Fibroblast of lung (primary cell): Measurements from ENCODE around the gene TTLL6. TPM values are rescaled to one million over a fixed set of nuclear protein-coding genes. Genes with fewer than 3 reads are reported as not detected.

Experiments used
- DNase-seq, 2 donors: peaks; one replicate each; pipeline versions ENCODE4 v3.0.0 to v3.0.0-alpha.2; 2010; ENCODE audit warnings: low read depth in 2 of 2
- H2AFZ ChIP-seq: 2 replicates; pipeline ENCODE4 v1.5.1; 2012; ENCODE audit warnings: low read length, control low read depth, inconsistent platforms
- H3K27ac ChIP-seq: 2 replicates; pipeline ENCODE4 v1.5.1; 2011; ENCODE audit warnings: low read length, control low read depth; ENCODE audit not compliant: insufficient read depth
- H3K27me3 ChIP-seq: 2 replicates; pipeline ENCODE4 v1.5.1; 2011; ENCODE audit warnings: mild to moderate bottlenecking, low read length; ENCODE audit not compliant: control insufficient read depth, insufficient read depth
- H3K36me3 ChIP-seq: 2 replicates; pipeline ENCODE4 v1.5.1; 2011; ENCODE audit warnings: low read length; ENCODE audit not compliant: control insufficient read depth, insufficient read depth
- H3K4me1 ChIP-seq: 2 replicates; pipeline ENCODE4 v1.5.1; 2011; ENCODE audit warnings: low read length; ENCODE audit not compliant: control insufficient read depth, insufficient read depth; ENCODE audit errors: extremely low read depth
- H3K4me2 ChIP-seq: 2 replicates; pipeline ENCODE4 v1.5.1; 2011; ENCODE audit warnings: low read length, control low read depth; ENCODE audit not compliant: insufficient read depth; ENCODE audit errors: extremely low read depth
- H3K4me3 ChIP-seq, 4 experiments: fragments of 200-600 bp in 1 of 4; sonication (generic) in 1 of 4; replicated peaks in 1 of 4; 2 replicates each; pipeline ENCODE4 v1.5.1; 2011 to 2016; ENCODE audit warnings: low read length in 4 of 4, low read depth in 3 of 4, mild to moderate bottlenecking in 3 of 4, control low read depth in 2 of 4, inconsistent platforms in 1 of 4, mixed read lengths in 1 of 4; ENCODE audit not compliant: insufficient read depth in 1 of 4; ENCODE audit errors: control extremely low read depth in 1 of 4
- H3K79me2 ChIP-seq: 2 replicates; pipeline ENCODE4 v1.5.1; 2012; ENCODE audit warnings: mild to moderate bottlenecking, low read length, inconsistent platforms; ENCODE audit not compliant: control insufficient read depth, insufficient read depth
- H3K9ac ChIP-seq: 2 replicates; pipeline ENCODE4 v1.5.1; 2011; ENCODE audit warnings: mild to moderate bottlenecking, low read length, control low read depth; ENCODE audit not compliant: insufficient read depth
- H3K9me3 ChIP-seq: 2 replicates; pipeline ENCODE4 v1.5.1; 2012; ENCODE audit warnings: low read depth, low read length; ENCODE audit not compliant: control insufficient read depth, insufficient read depth
- H4K20me1 ChIP-seq: 2 replicates; pipeline ENCODE4 v1.5.1; 2011; ENCODE audit warnings: low read length; ENCODE audit not compliant: control insufficient read depth, insufficient read depth; ENCODE audit errors: extremely low read depth
- CTCF ChIP-seq, 2 donors: IDR thresholded peaks in 1 of 2; conservative IDR thresholded peaks in 1 of 2; 1 replicate in 1 of 2; 2 replicates in 1 of 2; pipeline ENCODE4 v1.5.1; 2011 to 2012; ENCODE audit warnings: low read length in 2 of 2, control low read depth in 1 of 2, inconsistent platforms in 1 of 2, low read depth in 1 of 2, mild to moderate bottlenecking in 1 of 2
- EZH2 ChIP-seq: IDR thresholded peaks from 2 replicates; pipeline ENCODE4 v1.5.1; 2012; ENCODE audit warnings: low read length, control low read depth, mild to moderate bottlenecking; ENCODE audit errors: missing control alignments
- polyA plus RNA-seq, 2 donors: library from polyadenylated mRNA; depleted of rRNA in 1 of 2; stranded (reverse) in 1 of 2; unstranded in 1 of 2; fragments of >200 nt; gene quantifications; 2 replicates each; pipeline ENCODE4 v1.2.1, GENCODE V29; 2011 to 2012; ENCODE audit warnings: missing spikeins in 1 of 2
- total RNA-seq: library from RNA; depleted of rRNA; stranded (reverse); fragments of >200 nt; gene quantifications from 2 replicates; pipeline ENCODE4 v1.2.1, GENCODE V29; 2014

Gene TTLL6
- total and polyA plus RNA-seq, 2 donors (not counting 1 experiment from before 2014, with no cell fraction given) = 0.17 TPM; not detected in 1

DNA sequence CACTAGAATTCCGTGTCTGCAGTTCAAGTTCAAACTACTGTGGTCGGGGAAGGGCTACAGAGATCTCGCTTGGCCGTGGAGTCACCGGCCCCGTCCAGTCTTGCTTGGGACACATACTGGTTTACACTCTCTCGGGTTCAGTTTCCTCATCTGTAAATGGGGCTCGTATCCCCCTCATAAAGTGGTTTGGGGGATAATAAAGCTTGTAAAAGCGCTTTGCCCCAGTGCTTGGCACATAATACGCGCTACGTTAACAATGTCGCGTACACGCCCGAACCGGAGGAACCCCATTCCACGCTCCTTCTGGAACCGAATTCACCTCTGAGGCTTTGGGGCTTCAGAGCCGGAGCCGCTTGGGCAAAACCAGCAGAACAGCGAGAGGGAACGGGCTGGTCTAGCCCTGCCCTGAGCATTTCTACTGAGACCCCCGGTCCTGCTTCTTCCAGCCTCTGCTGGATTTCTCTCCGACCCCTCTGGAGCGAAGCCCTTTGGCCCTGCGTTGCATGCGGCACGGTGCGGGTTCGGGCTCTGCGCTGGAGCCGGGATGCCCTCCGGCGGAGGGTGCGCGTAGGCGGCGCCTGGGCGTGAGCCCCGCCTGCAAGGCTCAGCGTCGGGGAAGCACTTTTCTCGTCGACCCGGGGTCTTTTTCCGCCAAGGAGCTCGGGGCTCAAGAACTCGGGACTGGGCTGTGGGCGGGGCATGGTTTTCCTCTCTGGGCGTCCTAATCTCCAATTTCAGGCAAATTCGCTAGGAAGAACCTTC is 62.3 kb downstream of the TTLL6 start:
- H3K4me2 ChIP-seq = peak overlapping the region; percentile 49
- no peak overlapping the region for H3K9ac ChIP-seq
- H3K9me3 ChIP-seq = no peaks in the 10 kb centered on the region
- no peaks in the 10 kb centered on the region for H3K79me2 ChIP-seq
- no peak overlapping the region for H2AFZ ChIP-seq
- peaks cover 66% of the 10 kb centered on the region for H3K27me3 ChIP-seq
- no peak overlapping the region for H3K4me3 ChIP-seq
- peak; percentile 51 for TF ChIP-seq EZH2
- no peak for TF ChIP-seq CTCF (conservative IDR thresholded peaks at IDR 0.05 in 1 of 2, IDR thresholded peaks at IDR 0.05 in 1 of 2; ENCODE audit: low read depth in 1 of 2, low read length in 2 of 2)
- DNase-seq = no peak
- no peaks in the 10 kb centered on the region for H3K36me3 ChIP-seq
- peaks cover 6% of the 10 kb centered on the region for H3K4me1 ChIP-seq
- H3K27ac ChIP-seq = no peak overlapping the region
- H4K20me1 ChIP-seq = no peaks in the 10 kb centered on the region

GRCh38 chr17:48753794-48754499 is 63.1 kb downstream of the TTLL6 start:
- no peaks in the 10 kb centered on the region for H3K36me3 ChIP-seq
- no peak overlapping the region for H2AFZ ChIP-seq
- H3K27me3 ChIP-seq = peaks cover 71% of the 10 kb centered on the region
- no peak for DNase-seq
- no peak overlapping the region for H3K27ac ChIP-seq
- no peak overlapping the region for H3K4me3 ChIP-seq
- no peaks in the 10 kb centered on the region for H3K9me3 ChIP-seq
- H4K20me1 ChIP-seq = no peaks in the 10 kb centered on the region
- peak; percentile 60 for TF ChIP-seq EZH2
- no peak for TF ChIP-seq CTCF (conservative IDR thresholded peaks at IDR 0.05 in 1 of 2, IDR thresholded peaks at IDR 0.05 in 1 of 2; ENCODE audit: low read depth in 1 of 2, low read length in 2 of 2)
- H3K9ac ChIP-seq = no peak overlapping the region
- no peaks in the 10 kb centered on the region for H3K79me2 ChIP-seq
- H3K4me2 ChIP-seq = peak overlapping the region; percentile 48
- H3K4me1 ChIP-seq = peaks cover 6% of the 10 kb centered on the region

- H2AFZ ChIP-seq = no peak overlapping the region
- H3K4me1 ChIP-seq = peaks cover 6% of the 10 kb centered on the region
- H3K79me2 ChIP-seq = no peaks in the 10 kb centered on the region
- no peak overlapping the region for H3K4me3 ChIP-seq
- H3K9me3 ChIP-seq = no peaks in the 10 kb centered on the region
- H3K36me3 ChIP-seq = no peaks in the 10 kb centered on the region
- H3K27ac ChIP-seq = no peak overlapping the region
- H3K27me3 ChIP-seq = peaks cover 81% of the 10 kb centered on the region
- H4K20me1 ChIP-seq = no peaks in the 10 kb centered on the region
- H3K4me2 ChIP-seq = no peak overlapping the region
- peak; percentile 71 for TF ChIP-seq EZH2
- TF ChIP-seq CTCF (conservative IDR thresholded peaks at IDR 0.05 in 1 of 2, IDR thresholded peaks at IDR 0.05 in 1 of 2; ENCODE audit: low read depth in 1 of 2, low read length in 2 of 2) = no peak
- H3K9ac ChIP-seq = no peak overlapping the region
- DNase-seq = no peak
Measured at GRCh38 chr17:48752399-48753288, 64.4 kb downstream of the TTLL6 start.
